Activated CD4-positive, alpha-beta memory T cell treated with anti-CD3 and anti-CD28 coated beads, Interleukin-2, amount 10 ng/mL, durations not matched to agents 7 days and 5 days (primary cell): ENCODE results near the gene TMEM170A. TPM values are rescaled to one million over a fixed set of nuclear protein-coding genes. Genes with fewer than 3 reads are reported as not detected.
"Not testable (repeated sequence)": the region's sequence is repeated elsewhere in the genome, so short reads cannot be mapped to it uniquely, and the experiment has no call there.

Experiments used
- CTCF ChIA-PET: fragments of 350-600 bp; sonication (Branson Sonifier 250); formaldehyde crosslinking; loops from one replicate; lab custom pipeline; 2021; ENCODE audit warnings: antibody characterized with exemption, inconsistent platforms; lab: Charles Lee
- POLR2A ChIA-PET: fragments of 350-600 bp; sonication (Branson Sonifier 250); formaldehyde crosslinking; loops from one replicate; lab custom pipeline; 2021; ENCODE audit warnings: antibody characterized with exemption; lab: Charles Lee
- DNase-seq: peaks from one replicate; pipeline ENCODE4 v3.0.0-alpha.2; 2020
- H3K27ac Mint-ChIP-seq: one replicate; pipeline ENCODE4 v1.8.0; 2021; ENCODE audit warnings: mild to moderate bottlenecking, mixed read lengths
- H3K27me3 Mint-ChIP-seq: one replicate; pipeline ENCODE4 v1.8.0; 2021; ENCODE audit warnings: mixed read lengths
- H3K36me3 Mint-ChIP-seq: one replicate; pipeline ENCODE4 v1.8.0; 2021; ENCODE audit warnings: low read depth, mixed read lengths
- H3K4me1 Mint-ChIP-seq: one replicate; pipeline ENCODE4 v1.8.0; 2021; ENCODE audit warnings: mixed read lengths
- H3K4me3 Mint-ChIP-seq: one replicate; pipeline ENCODE4 v1.8.0; 2021; ENCODE audit warnings: mild to moderate bottlenecking, mixed read lengths
- H3K9me3 Mint-ChIP-seq: one replicate; pipeline ENCODE4 v1.8.0; 2021; ENCODE audit warnings: mixed read lengths
- total RNA-seq, 2 experiments: library from RNA; stranded (reverse); gene quantifications; one replicate each; pipeline ENCODE4 v1.2.3, GENCODE V29; 2021

The TMEM170A gene
- total RNA-seq, 2 experiments from 2014 or later: 30.8 to 33.9 TPM

DNA sequence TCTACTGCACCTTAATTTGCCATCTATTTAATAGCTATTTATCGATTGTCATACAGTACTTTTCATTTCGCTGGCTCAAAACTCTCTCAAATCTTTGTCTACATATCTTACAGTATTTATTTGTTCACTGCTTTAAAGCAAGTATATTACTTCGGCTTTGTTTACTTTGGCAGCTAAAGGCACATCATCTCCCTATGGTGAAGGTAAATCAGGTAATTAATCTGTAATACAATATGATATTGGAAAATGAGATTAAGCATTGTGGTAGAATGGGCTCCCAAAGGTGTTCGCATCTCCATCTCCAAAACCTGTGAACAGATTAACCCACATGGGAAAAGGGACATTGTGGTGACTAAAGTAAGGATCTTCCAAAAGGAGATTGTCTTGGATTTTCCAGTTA lies 6.5 kb downstream of the TMEM170A start:
- Mint-ChIP-seq H3K27ac (no peak overlapping the region), H3K27me3 (no peaks in the 10 kb centered on the region), H3K9me3 (no peaks in the 10 kb centered on the region), H3K4me3 (no peak overlapping the region), H3K4me1 (peaks cover 36% of the 10 kb centered on the region), H3K36me3 (peaks cover 15% of the 10 kb centered on the region)
- ChIA-PET POLR2A (interaction anchor here (1.4 kb wide), 1 partner anchor 25 kb away, joined by 3 read pairs; the partner anchor contains the start of gene CFDP1), CTCF (interaction anchor here (1.0 kb wide), 1 partner anchor 58 kb away, joined by 3 read pairs; no protein-coding TSS in a partner anchor)
- DNase-seq: no peak

DNA sequence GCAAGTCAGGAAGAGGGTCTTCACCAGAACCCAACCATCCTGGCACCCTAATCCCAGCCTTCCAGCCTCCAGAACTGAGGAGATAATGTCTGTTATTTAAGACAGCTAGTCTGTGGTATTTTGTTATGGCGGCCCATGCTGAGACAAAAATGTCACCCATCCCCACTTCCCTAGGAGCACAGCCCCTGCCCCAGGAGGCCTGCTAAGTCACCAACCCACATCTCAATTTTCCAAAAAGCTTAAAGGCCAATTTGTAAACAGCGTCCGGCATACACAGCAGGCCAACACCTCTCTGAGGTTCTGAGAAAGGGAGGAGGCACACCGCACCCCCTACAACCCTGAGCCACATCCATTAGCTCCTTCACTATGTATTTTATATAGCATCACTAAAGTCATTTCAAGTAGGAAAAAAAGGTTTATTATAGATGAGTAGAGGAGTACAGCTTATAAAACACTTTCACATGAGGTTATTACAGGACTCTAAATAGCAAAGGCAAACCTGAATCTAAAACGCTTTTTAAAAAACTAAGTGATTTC lies 6.9 kb downstream of the TMEM170A start:
- Mint-ChIP-seq H3K4me3 (no peak overlapping the region), H3K27me3 (no peaks in the 10 kb centered on the region), H3K9me3 (no peaks in the 10 kb centered on the region), H3K4me1 (peaks cover 31% of the 10 kb centered on the region), H3K36me3 (peaks cover 12% of the 10 kb centered on the region), H3K27ac (no peak overlapping the region)
- ChIA-PET CTCF (interaction anchor here (1.0 to 1.9 kb wide), 2 partner anchors 24 to 59 kb away, joined by 3 to 4 read pairs; partner anchors contain the start of gene CFDP1), POLR2A (interaction anchor here (1.4 kb wide), 1 partner anchor 24 kb away, joined by 3 read pairs; the partner anchor contains the start of gene CFDP1)
- no peak for DNase-seq

DNA sequence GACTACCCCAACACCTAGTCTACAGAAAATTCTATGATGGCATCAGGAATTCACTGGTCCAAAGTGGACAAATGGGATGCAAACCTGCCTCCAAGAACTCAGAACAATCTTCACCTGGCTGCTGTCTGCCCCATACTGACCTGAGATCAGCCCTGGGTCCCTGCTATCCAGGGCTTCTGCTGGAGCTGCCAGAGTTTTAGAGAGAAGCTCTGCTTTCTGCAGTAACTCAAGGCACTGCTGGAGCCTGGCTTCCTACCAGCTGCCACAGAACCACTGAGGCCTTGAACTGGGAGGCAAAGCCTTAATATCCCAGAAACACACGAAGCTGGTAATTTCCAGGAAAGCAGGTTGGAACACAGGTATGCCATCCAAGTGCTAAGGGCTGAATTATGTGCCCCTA lies 7.5 kb downstream of the TMEM170A start:
- H3K36me3 Mint-ChIP-seq: peaks cover 12% of the 10 kb centered on the region
- no peaks in the 10 kb centered on the region for H3K9me3 Mint-ChIP-seq
- CTCF ChIA-PET: interaction anchor here (0.6 to 1.9 kb wide), 3 partner anchors 23 to 61 kb away, joined by 3 to 4 read pairs (median 4); partner anchors contain the start of gene CFDP1
- no peak overlapping the region for H3K27ac Mint-ChIP-seq
- DNase-seq: no peak
- H3K4me3 Mint-ChIP-seq: no peak overlapping the region
- H3K27me3 Mint-ChIP-seq: no peaks in the 10 kb centered on the region
- POLR2A ChIA-PET: interaction anchor here (1.4 kb wide), 1 partner anchor 24 kb away, joined by 3 read pairs; the partner anchor contains the start of gene CFDP1
- H3K4me1 Mint-ChIP-seq: peaks cover 25% of the 10 kb centered on the region

DNA sequence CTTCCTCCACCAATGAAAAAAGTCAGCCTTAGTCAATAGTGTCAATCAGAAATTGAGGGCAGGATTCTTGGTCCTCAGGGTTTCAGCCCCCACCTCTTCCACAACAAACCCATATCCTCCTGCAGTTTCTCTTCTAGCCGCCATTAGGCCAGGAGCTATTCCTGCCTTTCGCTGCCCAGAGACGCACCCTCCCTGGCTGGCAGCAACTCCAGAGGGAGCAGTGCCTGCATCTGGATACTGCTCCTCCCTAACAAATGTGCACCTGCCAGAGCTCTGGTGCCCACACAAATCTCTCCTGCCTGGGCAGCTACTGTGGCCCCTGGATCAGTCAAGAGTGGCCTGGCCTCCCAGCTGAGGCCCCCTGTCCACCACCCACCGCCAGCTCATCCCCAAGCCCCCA lies 8.0 kb downstream of the TMEM170A start:
- not testable (repeated sequence) for H3K9me3 Mint-ChIP-seq, H3K27me3 Mint-ChIP-seq, H3K27ac Mint-ChIP-seq, DNase-seq, H3K4me3 Mint-ChIP-seq
- Mint-ChIP-seq H3K36me3 (peaks cover 12% of the 10 kb centered on the region), H3K4me1 (peaks cover 20% of the 10 kb centered on the region)
- ChIA-PET POLR2A (interaction anchor here (1.4 kb wide), 1 partner anchor 23 kb away, joined by 3 read pairs; the partner anchor contains the start of gene CFDP1), CTCF (interaction anchor here (0.6 to 1.9 kb wide), 5 partner anchors 9 to 61 kb away, joined by 3 to 10 read pairs (median 4); partner anchors contain the start of genes CFDP1 and TMEM170A)

DNA sequence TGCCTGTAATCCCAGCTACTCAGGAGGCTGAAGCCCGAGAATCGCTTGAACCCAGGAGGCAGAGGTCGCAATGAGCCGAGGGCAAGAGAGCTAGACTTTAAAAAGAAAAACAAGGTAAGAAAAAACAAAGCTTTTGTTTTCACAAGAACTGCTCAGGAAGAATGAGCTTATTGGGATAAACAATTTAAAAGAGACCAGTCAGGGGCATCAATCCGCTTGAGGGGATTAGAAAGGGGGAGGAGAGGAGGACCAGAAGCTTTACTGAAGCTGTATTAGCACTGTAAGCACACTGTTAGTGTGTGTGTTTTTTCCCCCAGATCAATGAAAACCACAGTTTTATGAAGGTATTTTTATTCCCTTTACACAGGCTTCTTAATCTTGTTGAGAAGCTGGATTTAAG lies 8.8 kb downstream of the TMEM170A start:
- CTCF ChIA-PET: interaction anchor here (0.6 to 1.9 kb wide), 4 partner anchors 10 to 22 kb away, joined by 3 to 10 read pairs (median 4); partner anchors contain the start of genes CFDP1 and TMEM170A
- H3K27me3 Mint-ChIP-seq: no peaks in the 10 kb centered on the region
- DNase-seq: no peak
- H3K27ac Mint-ChIP-seq: no peak overlapping the region
- peaks cover 12% of the 10 kb centered on the region for H3K4me1 Mint-ChIP-seq
- H3K36me3 Mint-ChIP-seq: peaks cover 16% of the 10 kb centered on the region
- no peak overlapping the region for H3K4me3 Mint-ChIP-seq
- POLR2A ChIA-PET: interaction anchor here (1.1 kb wide), 1 partner anchor 8 kb away, joined by 6 read pairs; the partner anchor contains the start of gene TMEM170A
- no peaks in the 10 kb centered on the region for H3K9me3 Mint-ChIP-seq

DNA sequence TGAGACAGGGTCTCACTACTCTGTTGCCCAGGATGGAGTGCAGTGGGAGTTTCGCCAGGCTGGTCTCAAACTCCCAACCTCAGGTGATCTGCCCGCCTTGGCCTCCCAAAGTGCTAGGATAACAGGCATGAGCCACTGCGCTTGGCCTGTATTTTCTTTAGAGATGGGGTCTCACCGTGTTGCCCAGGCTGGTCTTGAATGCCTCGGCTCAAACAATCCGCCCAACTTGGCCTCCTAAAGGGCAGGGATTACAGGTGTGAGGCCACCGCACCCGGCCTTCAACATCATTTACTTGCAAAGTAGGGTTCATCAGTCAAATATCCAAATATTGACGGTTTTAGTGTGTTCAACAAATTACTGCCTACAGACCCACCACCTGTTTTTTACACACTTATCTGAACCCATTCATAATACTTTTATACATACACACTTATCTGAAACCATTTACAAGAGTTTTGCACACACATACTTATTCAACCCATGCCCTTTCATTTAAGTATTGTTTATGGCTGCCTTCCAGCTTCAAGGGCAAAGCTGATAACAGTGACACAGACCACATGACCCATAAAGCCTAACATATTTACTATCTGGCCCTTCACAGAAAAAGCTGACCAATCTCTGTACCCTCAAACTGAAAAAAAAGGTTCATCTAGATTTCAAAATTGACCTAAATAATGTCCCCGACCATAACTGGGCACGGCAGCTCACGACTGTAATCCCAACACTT lies 11.9 kb downstream of the TMEM170A start:
- Mint-ChIP-seq H3K36me3 (peaks cover 19% of the 10 kb centered on the region), H3K27ac (no peak overlapping the region), H3K4me1 (peaks cover 3% of the 10 kb centered on the region), H3K9me3 (no peaks in the 10 kb centered on the region), H3K27me3 (no peaks in the 10 kb centered on the region), H3K4me3 (no peak overlapping the region)
- DNase-seq: no peak
- POLR2A ChIA-PET: interaction anchor here (1.3 kb wide), 1 partner anchor 19 kb away, joined by 5 read pairs; the partner anchor contains the start of gene CFDP1
- CTCF ChIA-PET: no interaction called here

DNA sequence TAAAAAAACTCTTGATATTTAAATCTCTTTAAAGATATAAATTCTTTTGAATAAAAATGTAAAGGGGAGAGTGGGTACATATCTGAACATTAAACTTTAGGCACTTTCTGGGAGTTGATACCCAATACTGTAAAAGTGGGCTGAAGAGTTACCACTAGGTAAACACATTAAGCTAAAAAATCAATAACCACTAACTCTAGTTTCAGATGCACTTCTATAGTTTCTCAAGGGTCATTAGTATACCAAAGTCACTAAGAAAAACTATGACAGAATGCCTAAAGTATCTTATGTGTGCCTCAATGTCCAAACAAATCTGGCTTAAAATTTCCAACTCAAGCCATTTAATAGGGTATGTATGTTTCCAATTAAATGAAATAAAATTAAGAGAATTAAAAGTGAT lies 18.1 kb downstream of the TMEM170A start:
- CTCF ChIA-PET: interaction anchor here (0.5 to 1.2 kb wide), 4 partner anchors 13 to 204 kb away, joined by 3 to 5 read pairs (median 3); partner anchors contain the start of gene CFDP1
- H3K27me3 Mint-ChIP-seq: no peaks in the 10 kb centered on the region
- POLR2A ChIA-PET: no interaction called here
- no peak overlapping the region for H3K27ac Mint-ChIP-seq
- no peaks in the 10 kb centered on the region for H3K9me3 Mint-ChIP-seq
- peaks cover 28% of the 10 kb centered on the region for H3K36me3 Mint-ChIP-seq
- no peak for DNase-seq
- no peaks in the 10 kb centered on the region for H3K4me1 Mint-ChIP-seq
- H3K4me3 Mint-ChIP-seq: no peak overlapping the region

GRCh38 chr16:75445298-75445697 lies 19.2 kb downstream of the TMEM170A start:
- CTCF ChIA-PET: interaction anchor here (0.9 to 2.1 kb wide), 4 partner anchors 12 to 71 kb away, joined by 3 to 5 read pairs (median 4); partner anchors contain the start of genes CFDP1 and TMEM170A
- H3K9me3 Mint-ChIP-seq: no peaks in the 10 kb centered on the region
- POLR2A ChIA-PET: interaction anchor here (0.8 to 2.3 kb wide), 4 partner anchors 12 to 582 kb away, joined by 3 to 9 read pairs (median 3); partner anchors contain the start of genes CFDP1, KARS1 and TERF2IP
- H3K4me3 Mint-ChIP-seq: no peak overlapping the region
- no peak overlapping the region for H3K27ac Mint-ChIP-seq
- no peak for DNase-seq
- H3K36me3 Mint-ChIP-seq: peaks cover 21% of the 10 kb centered on the region
- H3K27me3 Mint-ChIP-seq: no peaks in the 10 kb centered on the region
- no peaks in the 10 kb centered on the region for H3K4me1 Mint-ChIP-seq

- no peak overlapping the region for H3K27ac Mint-ChIP-seq
- H3K36me3 Mint-ChIP-seq: peaks cover 14% of the 10 kb centered on the region
- no peak for DNase-seq
- no peak overlapping the region for H3K4me3 Mint-ChIP-seq
- H3K4me1 Mint-ChIP-seq: no peaks in the 10 kb centered on the region
- CTCF ChIA-PET: no interaction called here
- no peaks in the 10 kb centered on the region for H3K27me3 Mint-ChIP-seq
- POLR2A ChIA-PET: interaction anchor here (2.3 kb wide), 1 partner anchor 10 kb away, joined by 9 read pairs; the partner anchor contains the start of gene CFDP1
- H3K9me3 Mint-ChIP-seq: no peaks in the 10 kb centered on the region
Observed at GRCh38 chr16:75443298-75443697, 21.2 kb downstream of the TMEM170A start.

DNA sequence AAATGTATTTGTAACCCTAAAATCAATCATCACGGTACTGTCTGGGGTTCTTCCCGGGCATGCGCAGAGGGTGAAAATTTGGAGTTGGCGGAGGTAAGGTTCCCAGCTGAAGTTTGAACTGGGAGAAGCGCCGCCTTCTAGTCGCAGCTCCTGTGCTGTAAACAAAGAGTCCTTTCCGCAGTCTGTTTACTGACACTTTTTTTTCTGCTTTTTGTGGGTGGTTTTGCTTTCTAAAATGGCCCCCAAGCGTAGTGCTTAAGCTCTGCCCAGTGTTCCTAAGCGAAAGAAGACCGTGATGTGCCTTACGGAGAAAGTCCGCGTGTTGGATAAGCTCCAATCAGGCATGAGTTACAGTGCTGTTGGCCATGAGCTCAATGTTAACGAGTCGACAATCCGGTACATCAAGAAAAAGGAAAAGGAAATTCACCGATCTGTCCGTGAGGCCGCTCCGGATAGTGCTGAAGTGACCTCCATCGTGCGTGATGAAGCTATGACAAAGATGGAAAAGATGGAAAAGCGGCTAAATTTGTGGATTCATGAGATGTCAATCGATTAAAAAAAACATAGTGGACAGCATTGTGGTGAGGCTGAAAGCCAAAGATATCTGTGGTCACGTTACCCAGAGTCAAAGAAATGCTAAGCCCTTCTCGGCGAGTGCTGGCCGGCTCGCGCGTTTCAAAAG lies 30.6 kb downstream of the TMEM170A start:
- POLR2A ChIA-PET: interaction anchor here (1.0 to 2.5 kb wide), 19 partner anchors 8 to 768 kb away, joined by 3 to 36 read pairs (median 5); partner anchors contain the start of genes ADAT1, GABARAPL2, KARS1 and RFWD3
- Mint-ChIP-seq H3K27ac (peak overlapping the region; percentile 93), H3K9me3 (no peaks in the 10 kb centered on the region), H3K4me3 (peak overlapping the region; percentile 81), H3K36me3 (peaks cover 10% of the 10 kb centered on the region), H3K4me1 (peaks cover 33% of the 10 kb centered on the region), H3K27me3 (no peaks in the 10 kb centered on the region)
- CTCF ChIA-PET: interaction anchor here (0.7 to 3.6 kb wide), 13 partner anchors 11 to 766 kb away, joined by 3 to 50 read pairs (median 4); partner anchors contain the start of genes ADAT1 and TMEM170A
- DNase-seq: no peak

DNA sequence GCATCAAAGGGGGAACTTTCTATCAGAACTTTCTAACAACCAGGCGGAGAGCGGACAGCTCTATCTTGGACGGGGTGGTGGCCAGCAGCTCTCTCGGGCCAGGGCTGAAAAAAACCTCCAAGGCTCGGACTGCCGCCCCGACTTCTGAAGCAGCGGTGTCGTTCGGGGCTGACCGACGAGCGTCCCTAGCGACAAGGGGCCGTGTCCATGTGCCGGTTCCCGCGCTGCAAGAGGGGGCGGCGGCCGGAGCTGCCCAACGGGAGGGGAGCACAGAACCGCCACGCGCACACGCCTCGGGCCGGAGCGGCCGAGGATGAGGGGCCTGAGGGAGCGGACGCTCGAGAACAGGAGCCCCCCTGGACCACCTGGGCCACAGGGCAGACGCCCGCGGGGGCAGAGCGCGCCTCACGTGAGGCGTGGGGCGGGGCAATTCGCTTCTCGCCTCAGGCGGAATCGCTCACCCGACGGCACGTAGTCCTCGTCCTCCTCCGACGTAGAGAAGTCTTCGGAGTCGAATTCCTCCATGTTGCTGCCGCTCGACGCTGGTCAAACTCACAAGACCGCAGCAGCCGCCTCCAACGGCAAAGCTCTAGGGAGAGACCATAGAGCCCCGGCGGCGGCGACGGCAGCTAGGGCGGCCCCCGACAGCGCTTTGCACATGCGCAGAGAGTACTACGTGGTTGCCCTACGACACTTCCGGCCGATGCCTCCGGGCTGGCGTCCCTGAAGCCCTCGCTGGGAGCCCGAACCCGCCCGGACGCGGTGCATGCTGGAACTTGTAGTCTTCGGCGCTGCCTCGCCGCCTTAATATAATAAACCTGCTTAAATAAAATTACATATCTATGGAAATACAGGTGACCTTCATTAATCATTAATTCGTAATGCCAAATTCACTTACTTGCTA lies 31.4 kb downstream of the TMEM170A start, which contains the start of gene CFDP1:
CFDP1 (minus strand) TSS at position 676 of the 904 bp plus-strand sequence; CDS start at position 525, 151 bp downstream.
- H3K27ac Mint-ChIP-seq: peak within 1 kb of the TSS; percentile 93
- peaks cover 10% of the 10 kb centered on the region for H3K36me3 Mint-ChIP-seq
- H3K9me3 Mint-ChIP-seq: no peaks in the 10 kb centered on the region
- ChIA-PET POLR2A (interaction anchor here (0.6 to 2.5 kb wide), 20 partner anchors 9 to 767 kb away, joined by 3 to 36 read pairs (median 5); partner anchors contain the start of genes ADAT1, GABARAPL2, KARS1 and RFWD3), CTCF (interaction anchor here (0.7 to 3.6 kb wide), 14 partner anchors 10 to 766 kb away, joined by 3 to 50 read pairs (median 4); partner anchors contain the start of genes ADAT1 and TMEM170A)
- DNase-seq: peak; percentile 95
- H3K4me3 Mint-ChIP-seq: peak within 1 kb of the TSS; percentile 81
- no peaks in the 10 kb centered on the region for H3K27me3 Mint-ChIP-seq
- peaks cover 33% of the 10 kb centered on the region for H3K4me1 Mint-ChIP-seq
